OCI-LY1 (cell line): ENCODE results near the gene CARD18.

ENCODE experiments used
- CTCF ChIP-seq: fragments of 200-600 bp; sonication (generic), shearing (Covaris generic); IDR thresholded peaks from 2 replicates; pipeline ENCODE4 v1.5.1; 2017; ENCODE audit warnings: mild to moderate bottlenecking, antibody characterized with exemption, low read length, moderate library complexity, mixed read lengths
- EZH2 ChIP-seq: fragments of 200-600 bp; sonication (generic), shearing (Covaris generic); IDR thresholded peaks from 2 replicates; pipeline ENCODE4 v1.8.0; 2017; ENCODE audit warnings: borderline replicate concordance, mixed run types, mild to moderate bottlenecking, antibody characterized with exemption, low read length, moderate library complexity, mixed read lengths

GRCh38 chr11:105103336-105103735, 36.2 kb downstream of the CARD18 start:
- TF ChIP-seq CTCF, result no peak
- no peak for TF ChIP-seq EZH2
